GM12801 (cell line): Measurements from ENCODE around the gene SCGB2B2.

Source experiments
- TF ChIP-seq, protein P1 (sequence below): IDR thresholded peaks from one replicate; pipeline ENCODE4 v1.5.1; 2011; ENCODE audit warnings: control low read depth; ENCODE audit not compliant: insufficient read length; ENCODE audit errors: extremely low read depth

Gene SCGB2B2

GRCh38 chr19:34639491-34640085 lies 37.4 kb downstream of the SCGB2B2 start:
- TF ChIP-seq, protein P1, sequence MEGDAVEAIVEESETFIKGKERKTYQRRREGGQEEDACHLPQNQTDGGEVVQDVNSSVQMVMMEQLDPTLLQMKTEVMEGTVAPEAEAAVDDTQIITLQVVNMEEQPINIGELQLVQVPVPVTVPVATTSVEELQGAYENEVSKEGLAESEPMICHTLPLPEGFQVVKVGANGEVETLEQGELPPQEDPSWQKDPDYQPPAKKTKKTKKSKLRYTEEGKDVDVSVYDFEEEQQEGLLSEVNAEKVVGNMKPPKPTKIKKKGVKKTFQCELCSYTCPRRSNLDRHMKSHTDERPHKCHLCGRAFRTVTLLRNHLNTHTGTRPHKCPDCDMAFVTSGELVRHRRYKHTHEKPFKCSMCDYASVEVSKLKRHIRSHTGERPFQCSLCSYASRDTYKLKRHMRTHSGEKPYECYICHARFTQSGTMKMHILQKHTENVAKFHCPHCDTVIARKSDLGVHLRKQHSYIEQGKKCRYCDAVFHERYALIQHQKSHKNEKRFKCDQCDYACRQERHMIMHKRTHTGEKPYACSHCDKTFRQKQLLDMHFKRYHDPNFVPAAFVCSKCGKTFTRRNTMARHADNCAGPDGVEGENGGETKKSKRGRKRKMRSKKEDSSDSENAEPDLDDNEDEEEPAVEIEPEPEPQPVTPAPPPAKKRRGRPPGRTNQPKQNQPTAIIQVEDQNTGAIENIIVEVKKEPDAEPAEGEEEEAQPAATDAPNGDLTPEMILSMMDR = no peak

- TF ChIP-seq, protein P1 = no peak
Measured at GRCh38 chr19:34633802-34634201, 43.2 kb downstream of the SCGB2B2 start.
